Measurements from ENCODE around the gene ARHGEF6.

GRCh38 chrX:136731798-136732197 lies 48.9 kb downstream of the ARHGEF6 start:
- TF ChIP-seq, protein P1, sequence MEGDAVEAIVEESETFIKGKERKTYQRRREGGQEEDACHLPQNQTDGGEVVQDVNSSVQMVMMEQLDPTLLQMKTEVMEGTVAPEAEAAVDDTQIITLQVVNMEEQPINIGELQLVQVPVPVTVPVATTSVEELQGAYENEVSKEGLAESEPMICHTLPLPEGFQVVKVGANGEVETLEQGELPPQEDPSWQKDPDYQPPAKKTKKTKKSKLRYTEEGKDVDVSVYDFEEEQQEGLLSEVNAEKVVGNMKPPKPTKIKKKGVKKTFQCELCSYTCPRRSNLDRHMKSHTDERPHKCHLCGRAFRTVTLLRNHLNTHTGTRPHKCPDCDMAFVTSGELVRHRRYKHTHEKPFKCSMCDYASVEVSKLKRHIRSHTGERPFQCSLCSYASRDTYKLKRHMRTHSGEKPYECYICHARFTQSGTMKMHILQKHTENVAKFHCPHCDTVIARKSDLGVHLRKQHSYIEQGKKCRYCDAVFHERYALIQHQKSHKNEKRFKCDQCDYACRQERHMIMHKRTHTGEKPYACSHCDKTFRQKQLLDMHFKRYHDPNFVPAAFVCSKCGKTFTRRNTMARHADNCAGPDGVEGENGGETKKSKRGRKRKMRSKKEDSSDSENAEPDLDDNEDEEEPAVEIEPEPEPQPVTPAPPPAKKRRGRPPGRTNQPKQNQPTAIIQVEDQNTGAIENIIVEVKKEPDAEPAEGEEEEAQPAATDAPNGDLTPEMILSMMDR (IDR thresholded peaks at IDR 0.05), result no peak
- no peak for TF ChIP-seq POLR2A (IDR thresholded peaks at IDR 0.05)

Data from stomach (tissue), 4 donors.